ENCODE results near the gene DHRS11.

Gene DHRS11

GRCh38 chr17:36643086-36643685 lies 51.5 kb downstream of the DHRS11 start:
- no peak for DNase-seq (ENCODE audit: low spot score)
- no peak for TF ChIP-seq CTCF (IDR thresholded peaks at IDR 0.05; ENCODE audit: extremely low read depth, insufficient read depth, missing control alignments)
- in situ Hi-C loops (cut with MboI; ENCODE audit: low pct_unique_long_range_greater_than_20kb, low sequenced_read_pairs, unreplicated experiment): loop anchor here (25.0 kb wide), 2 partner anchors 394 to 594 kb away; no protein-coding TSS in a partner anchor

- TF ChIP-seq CTCF (IDR thresholded peaks at IDR 0.05; ENCODE audit: extremely low read depth, insufficient read depth, missing control alignments): no peak
- no peak for DNase-seq (ENCODE audit: low spot score)
- in situ Hi-C loops (cut with MboI; ENCODE audit: low pct_unique_long_range_greater_than_20kb, low sequenced_read_pairs, unreplicated experiment): loop anchor here (25.0 kb wide), 2 partner anchors 392 to 592 kb away; no protein-coding TSS in a partner anchor
Measured at GRCh38 chr17:36645422-36645821, 53.7 kb downstream of the DHRS11 start.

- no peak for DNase-seq (ENCODE audit: low spot score)
- TF ChIP-seq CTCF (IDR thresholded peaks at IDR 0.05; ENCODE audit: extremely low read depth, insufficient read depth, missing control alignments): no peak
- in situ Hi-C loops (cut with MboI; ENCODE audit: low pct_unique_long_range_greater_than_20kb, low sequenced_read_pairs, unreplicated experiment): loop anchor here (25.0 kb wide), 2 partner anchors 390 to 590 kb away; no protein-coding TSS in a partner anchor
Measured at GRCh38 chr17:36647636-36648035, 56.0 kb downstream of the DHRS11 start.

GRCh38 chr17:36650096-36650775 lies 58.6 kb downstream of the DHRS11 start:
- in situ Hi-C loops (cut with MboI; ENCODE audit: low pct_unique_long_range_greater_than_20kb, low sequenced_read_pairs, unreplicated experiment): no loop called here
- TF ChIP-seq CTCF (IDR thresholded peaks at IDR 0.05; ENCODE audit: extremely low read depth, insufficient read depth, missing control alignments): no peak
- DNase-seq (ENCODE audit: low spot score): no peak

Measured in GM13977 (cell line).